Vagina (tissue), 2 donors: ENCODE measurements around the gene OSBPL6. TPM values are rescaled to one million over a fixed set of nuclear protein-coding genes. Genes with fewer than 3 reads are reported as not detected.

Experiments
- DNase-seq, 2 donors: peaks; one replicate each; pipeline ENCODE4 v3.0.0-alpha.2; 2017; ENCODE audit errors: extremely low spot score in 2 of 2
- H3K27ac ChIP-seq: fragments of 200-600 bp; sonication (generic); one replicate; pipeline ENCODE4 v1.5.1; 2019
- H3K27me3 ChIP-seq: fragments of 200-600 bp; sonication (generic); one replicate; pipeline ENCODE4 v1.5.1; 2019
- H3K36me3 ChIP-seq, 2 donors: fragments of 200-600 bp; sonication (generic); one replicate each; pipeline ENCODE4 v1.5.1; 2017 to 2019
- H3K4me1 ChIP-seq: fragments of 200-600 bp; sonication (generic); one replicate; pipeline ENCODE4 v1.5.1; 2019
- H3K4me3 ChIP-seq, 2 donors: fragments of 200-600 bp; sonication (generic); 1 replicate in 1 of 2; 2 replicates in 1 of 2; pipeline ENCODE4 v1.5.1; 2016 to 2019
- H3K9me3 ChIP-seq: fragments of 200-600 bp; sonication (generic); one replicate; pipeline ENCODE4 v1.5.1; 2019
- POLR2A ChIP-seq, 2 donors: fragments of 450-650 bp; IDR thresholded peaks; one replicate each; pipeline ENCODE4 v1.6.1; 2017; ENCODE audit warnings: antibody characterized with exemption in 2 of 2, mild to moderate bottlenecking in 2 of 2, moderate library complexity in 2 of 2
- POLR2AphosphoS5 ChIP-seq, 2 donors: sonication (generic); formaldehyde crosslinking; IDR thresholded peaks; one replicate each; pipeline ENCODE4 v1.9.0; 2017; ENCODE audit warnings: antibody characterized with exemption in 2 of 2, mild to moderate bottlenecking in 2 of 2, low read depth in 1 of 2; ENCODE audit not compliant: insufficient read depth in 1 of 2
- intact Hi-C: fragments of 100-400 bp; cut with DNase I; formaldehyde crosslinking; loops from one replicate; pipeline ENCODE4 v1.15.1; 2023
- total RNA-seq: library from RNA; depleted of rRNA; stranded (reverse); fragments of >200 nt; gene quantifications from one replicate; pipeline ENCODE4 v1.2.3, GENCODE V29; 2016
- TF ChIP-seq, protein P1 (sequence below), 3 experiments: fragments of 450-650 bp in 2 of 3; fragments of 200-600 bp in 1 of 3; sonication (generic) in 1 of 3; IDR thresholded peaks; one replicate each; pipeline ENCODE4 v1.5.1; 2017 to 2019; ENCODE audit warnings: antibody characterized with exemption in 3 of 3, mild to moderate bottlenecking in 2 of 3, moderate library complexity in 2 of 3

OSBPL6 gene
- total RNA-seq, 1 donor from 2014 or later, result 2.7 TPM

DNA sequence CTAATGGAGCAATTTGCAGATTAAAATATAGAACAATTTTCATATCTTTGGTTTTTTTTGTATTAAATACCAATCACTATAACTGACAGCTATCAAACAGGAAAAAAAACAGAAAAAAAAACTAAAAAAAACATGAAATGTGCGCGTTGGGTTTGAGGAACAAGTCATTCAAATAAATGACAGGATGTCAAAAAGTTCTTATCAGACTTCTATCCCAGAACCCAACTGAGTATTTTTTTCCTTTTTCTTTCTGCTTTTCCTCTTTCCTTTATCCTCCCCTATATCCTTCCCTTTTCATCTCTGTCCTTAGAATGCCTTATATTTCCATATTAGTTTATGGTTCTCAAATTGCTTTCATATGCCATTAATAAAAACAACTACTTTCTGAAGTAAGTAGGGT is 242.3 kb downstream of the OSBPL6 start:
- Histone ChIP-seq H3K4me3 (no peak overlapping the region), H3K36me3 (peaks cover 2 to 59% of the 10 kb centered on the region in 2 donors), H3K9me3 (no peaks in the 10 kb centered on the region), H3K4me1 (no peaks in the 10 kb centered on the region), H3K27me3 (no peaks in the 10 kb centered on the region), H3K27ac (no peak overlapping the region)
- intact Hi-C loops, result no loop called here
- TF ChIP-seq, protein P1, sequence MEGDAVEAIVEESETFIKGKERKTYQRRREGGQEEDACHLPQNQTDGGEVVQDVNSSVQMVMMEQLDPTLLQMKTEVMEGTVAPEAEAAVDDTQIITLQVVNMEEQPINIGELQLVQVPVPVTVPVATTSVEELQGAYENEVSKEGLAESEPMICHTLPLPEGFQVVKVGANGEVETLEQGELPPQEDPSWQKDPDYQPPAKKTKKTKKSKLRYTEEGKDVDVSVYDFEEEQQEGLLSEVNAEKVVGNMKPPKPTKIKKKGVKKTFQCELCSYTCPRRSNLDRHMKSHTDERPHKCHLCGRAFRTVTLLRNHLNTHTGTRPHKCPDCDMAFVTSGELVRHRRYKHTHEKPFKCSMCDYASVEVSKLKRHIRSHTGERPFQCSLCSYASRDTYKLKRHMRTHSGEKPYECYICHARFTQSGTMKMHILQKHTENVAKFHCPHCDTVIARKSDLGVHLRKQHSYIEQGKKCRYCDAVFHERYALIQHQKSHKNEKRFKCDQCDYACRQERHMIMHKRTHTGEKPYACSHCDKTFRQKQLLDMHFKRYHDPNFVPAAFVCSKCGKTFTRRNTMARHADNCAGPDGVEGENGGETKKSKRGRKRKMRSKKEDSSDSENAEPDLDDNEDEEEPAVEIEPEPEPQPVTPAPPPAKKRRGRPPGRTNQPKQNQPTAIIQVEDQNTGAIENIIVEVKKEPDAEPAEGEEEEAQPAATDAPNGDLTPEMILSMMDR (IDR thresholded peaks at IDR 0.05), result no peak
- TF ChIP-seq POLR2AphosphoS5 (IDR thresholded peaks at IDR 0.05; ENCODE audit: insufficient read depth in 1 of 2, low read depth in 1 of 2) (no peak), POLR2A (IDR thresholded peaks at IDR 0.05) (no peak)
- no peak for DNase-seq

- TF ChIP-seq, protein P1 (IDR thresholded peaks at IDR 0.05), result no peak
- TF ChIP-seq POLR2A (IDR thresholded peaks at IDR 0.05) (no peak), POLR2AphosphoS5 (IDR thresholded peaks at IDR 0.05; ENCODE audit: insufficient read depth in 1 of 2, low read depth in 1 of 2) (no peak)
- H3K36me3 ChIP-seq, result peaks cover 0 to 69% of the 10 kb centered on the region in 2 donors
- intact Hi-C loops, result no loop called here
These were observed 247.1 kb downstream of the OSBPL6 start for GRCh38 chr2:178441426-178441825.

GRCh38 chr2:178448968-178449661 is 254.8 kb downstream of the OSBPL6 start:
- intact Hi-C loops, result no loop called here
- no peak overlapping the region for H3K27ac ChIP-seq
- peaks cover 34% of the 10 kb centered on the region for H3K4me1 ChIP-seq
- no peaks in the 10 kb centered on the region for H3K9me3 ChIP-seq
- H3K4me3 ChIP-seq, result peak overlapping the region in 1 of 2 donors; percentile 62
- no peak for DNase-seq
- H3K36me3 ChIP-seq, result peaks cover 0 to 22% of the 10 kb centered on the region in 2 donors
- no peak for TF ChIP-seq POLR2A (IDR thresholded peaks at IDR 0.05)
- TF ChIP-seq, protein P1 (IDR thresholded peaks at IDR 0.05), result no peak
- no peak for TF ChIP-seq POLR2AphosphoS5 (IDR thresholded peaks at IDR 0.05; ENCODE audit: insufficient read depth in 1 of 2, low read depth in 1 of 2)
- no peaks in the 10 kb centered on the region for H3K27me3 ChIP-seq

More at GRCh38 chr2:178441426-178441825, 247.1 kb downstream of the OSBPL6 start:
- no peaks in the 10 kb centered on the region for H3K4me1 ChIP-seq
- H3K9me3 ChIP-seq, result no peaks in the 10 kb centered on the region
- DNase-seq, result no peak
- H3K27me3 ChIP-seq, result no peaks in the 10 kb centered on the region
- no peak overlapping the region for H3K27ac ChIP-seq
- H3K4me3 ChIP-seq, result no peak overlapping the region

GRCh38 chr2:178449700-178450523 is 255.6 kb downstream of the OSBPL6 start:
- H3K27me3 ChIP-seq, result no peaks in the 10 kb centered on the region
- H3K9me3 ChIP-seq, result no peaks in the 10 kb centered on the region
- intact Hi-C loops, result no loop called here

More at GRCh38 chr2:178449700-178450523, 255.6 kb downstream of the OSBPL6 start:
- Histone ChIP-seq H3K36me3 (peaks cover 0 to 17% of the 10 kb centered on the region in 2 donors), H3K4me1 (peaks cover 34% of the 10 kb centered on the region), H3K4me3 (peak overlapping the region; percentile 62 to 81), H3K27ac (peak overlapping the region; percentile 91)
- TF ChIP-seq POLR2A (IDR thresholded peaks at IDR 0.05) (no peak), POLR2AphosphoS5 (IDR thresholded peaks at IDR 0.05; ENCODE audit: insufficient read depth in 1 of 2, low read depth in 1 of 2) (no peak)
- TF ChIP-seq, protein P1 (IDR thresholded peaks at IDR 0.05), result no peak
- DNase-seq, result no peak
